Sigmoid colon (tissue), 4 donors: Measurements from ENCODE around the gene PHAX.

ENCODE experiments used
- CTCF ChIP-seq, 4 experiments: fragments of 450-650 bp in 3 of 4; fragments of 200-600 bp in 1 of 4; IDR thresholded peaks; one replicate each; pipeline ENCODE4 v1.5.1; 2016 to 2019; ENCODE audit warnings: antibody characterized with exemption in 4 of 4, mild to moderate bottlenecking in 3 of 4, moderate library complexity in 2 of 4
- EP300 ChIP-seq, 4 donors: sonication (generic); formaldehyde crosslinking; IDR thresholded peaks; one replicate each; pipeline ENCODE4 v1.6.1; 2017; ENCODE audit warnings: antibody characterized with exemption in 4 of 4
- POLR2A ChIP-seq, 2 donors: fragments of 450-650 bp; IDR thresholded peaks; one replicate each; pipeline ENCODE4 v1.6.1; 2016; ENCODE audit warnings: antibody characterized with exemption in 2 of 2, mild to moderate bottlenecking in 2 of 2, moderate library complexity in 2 of 2

GRCh38 chr5:126641387-126641786, 40.6 kb downstream of the PHAX start:
- TF ChIP-seq POLR2A (IDR thresholded peaks at IDR 0.05) = no peak
- no peak for TF ChIP-seq CTCF (IDR thresholded peaks at IDR 0.05)
- TF ChIP-seq EP300 (IDR thresholded peaks at IDR 0.05) = no peak
